Left renal cortex interstitium (tissue), 4 donors: ENCODE results near the gene TMEM120B. TPM values are rescaled to one million over a fixed set of nuclear protein-coding genes. Genes with fewer than 3 reads are reported as not detected.
"Not testable (repeated sequence)": the region's sequence is repeated elsewhere in the genome, so short reads cannot be mapped to it uniquely, and the experiment has no call there.

Experiments used
- DNase-seq, 4 donors: peaks; one replicate each; pipeline ENCODE4 v3.0.0-alpha.2; 2013; ENCODE audit warnings: low read depth in 4 of 4, low spot score in 2 of 4, missing footprints in 1 of 4
- polyA plus RNA-seq, 4 donors: library from polyadenylated mRNA; unstranded; fragments of 120-200 nt; gene quantifications; one replicate each; pipeline ENCODE4 v1.2.1, GENCODE V29; 2013; ENCODE audit not compliant: insufficient read length in 4 of 4

TMEM120B gene
- polyA plus RNA-seq, 4 donors: 7.2 to 16.7 (median 12.7) TPM

GRCh38 chr12:121708313-121709063 is 4.1 kb upstream of the TMEM120B start:
- no peak for DNase-seq

DNA sequence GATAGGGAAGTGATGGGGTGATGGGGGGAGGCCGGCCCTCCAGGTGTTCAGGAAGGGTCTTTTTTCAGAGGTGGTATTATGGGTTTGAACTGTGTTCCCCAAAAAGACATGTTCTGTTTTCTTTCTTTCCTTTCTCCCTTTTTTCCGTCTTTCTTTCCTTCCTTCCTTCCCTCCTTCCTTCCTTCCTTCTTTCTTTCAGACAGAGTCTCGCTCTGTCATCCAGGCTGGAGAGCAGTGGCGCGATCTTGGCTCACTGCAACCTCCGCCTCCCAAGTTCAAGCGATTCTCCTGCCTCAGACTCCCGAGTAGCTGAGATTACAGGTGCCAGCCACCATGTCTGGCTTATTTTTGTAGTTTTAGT is 3.5 kb upstream of the TMEM120B start:
- DNase-seq: not testable (repeated sequence)

GRCh38 chr12:121709478-121709961 is 3.0 kb upstream of the TMEM120B start:
- no peak for DNase-seq

DNA sequence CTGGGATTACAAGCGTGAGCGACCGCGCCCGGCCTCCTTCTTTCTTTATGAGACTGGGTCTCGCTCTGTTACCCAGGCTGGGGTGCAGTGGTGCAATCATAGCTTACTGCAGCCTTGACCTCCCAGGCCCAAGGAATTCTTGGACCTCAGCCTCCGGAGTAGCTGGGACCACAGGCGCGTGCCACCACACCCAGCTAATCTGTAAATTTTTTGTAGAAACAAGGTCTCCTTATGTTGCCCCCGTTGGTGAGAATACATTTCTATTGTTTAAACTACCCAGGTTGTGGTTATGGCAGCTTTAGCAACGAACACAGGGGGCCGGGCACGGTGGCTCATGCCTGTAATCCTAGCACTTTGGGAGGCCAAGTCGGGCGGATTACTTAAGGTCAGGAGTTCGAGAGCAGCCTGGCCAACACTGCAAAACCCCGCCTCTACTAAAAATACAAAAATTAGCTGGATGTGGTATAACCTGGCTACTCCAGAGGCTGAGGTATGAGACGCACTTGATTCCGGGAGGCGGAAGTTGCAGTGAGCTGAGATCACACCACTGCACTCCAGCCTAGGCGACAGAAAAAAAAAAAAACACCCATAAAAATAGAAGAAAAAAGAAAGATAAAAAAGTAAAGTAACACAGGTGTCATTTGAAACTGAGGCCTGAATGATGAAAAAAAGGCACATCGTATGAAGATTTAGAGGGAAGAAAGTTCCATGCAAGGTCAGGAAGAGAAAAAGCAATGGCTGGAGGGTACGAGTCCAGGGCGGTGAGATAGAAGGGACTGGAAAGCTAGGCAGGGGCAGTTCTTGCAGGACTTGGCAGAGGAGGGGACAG is 977 bp upstream of the TMEM120B start:
- DNase-seq: no peak

- DNase-seq: peak in 1 of 4 donors; percentile 58
Measured at GRCh38 chr12:121712190-121712460, 427 bp upstream of the TMEM120B start.

- DNase-seq: no peak
Measured at GRCh38 chr12:121713257-121713777, 765 bp downstream of the TMEM120B start.

DNA sequence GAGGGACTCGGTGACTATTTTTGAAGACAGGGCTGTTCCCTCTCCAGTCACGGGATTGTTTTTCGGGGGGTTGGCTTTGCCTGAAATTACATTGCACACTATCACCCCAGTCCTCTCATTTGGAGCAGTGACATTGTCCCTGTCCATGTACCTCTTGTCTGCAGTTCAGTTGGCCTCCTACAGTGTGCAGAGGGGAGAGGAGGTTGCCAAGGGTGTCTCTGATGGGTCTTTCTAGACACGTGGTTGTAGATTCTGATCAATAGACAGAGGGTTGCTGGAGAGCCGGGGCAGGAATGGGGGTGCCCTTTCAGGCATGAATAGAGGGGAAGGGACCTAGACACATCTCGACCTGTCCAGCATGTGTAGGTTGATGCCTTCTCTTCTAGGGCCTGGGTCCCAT is 1.2 kb downstream of the TMEM120B start:
- no peak for DNase-seq

DNA sequence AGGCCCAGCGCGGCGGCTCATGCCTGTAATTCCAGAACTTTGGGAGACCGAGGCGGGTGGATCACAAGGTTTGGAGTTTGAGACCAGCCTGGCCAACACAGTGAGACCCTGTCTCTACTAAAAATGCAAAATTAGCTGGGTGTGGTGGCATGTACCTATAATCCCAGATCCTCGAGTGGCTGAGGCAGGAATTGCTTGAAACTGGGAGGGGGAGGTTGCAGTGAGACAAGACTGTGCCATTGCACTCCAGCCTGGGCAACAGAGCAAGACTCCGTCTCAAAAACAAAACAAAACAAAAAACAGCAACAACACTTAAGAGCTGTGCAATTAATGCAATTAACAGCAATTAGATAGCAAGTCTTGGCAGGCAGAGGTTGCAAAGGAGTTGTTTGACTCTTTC is 2.5 kb downstream of the TMEM120B start:
- not testable (repeated sequence) for DNase-seq

- DNase-seq: no peak
Measured at GRCh38 chr12:121715862-121716435, 3.4 kb downstream of the TMEM120B start.

- peak in 1 of 4 donors; percentile 43 for DNase-seq
Measured at GRCh38 chr12:121717041-121717699, 4.6 kb downstream of the TMEM120B start.

GRCh38 chr12:121718653-121719239 is 6.2 kb downstream of the TMEM120B start:
- DNase-seq: no peak

DNA sequence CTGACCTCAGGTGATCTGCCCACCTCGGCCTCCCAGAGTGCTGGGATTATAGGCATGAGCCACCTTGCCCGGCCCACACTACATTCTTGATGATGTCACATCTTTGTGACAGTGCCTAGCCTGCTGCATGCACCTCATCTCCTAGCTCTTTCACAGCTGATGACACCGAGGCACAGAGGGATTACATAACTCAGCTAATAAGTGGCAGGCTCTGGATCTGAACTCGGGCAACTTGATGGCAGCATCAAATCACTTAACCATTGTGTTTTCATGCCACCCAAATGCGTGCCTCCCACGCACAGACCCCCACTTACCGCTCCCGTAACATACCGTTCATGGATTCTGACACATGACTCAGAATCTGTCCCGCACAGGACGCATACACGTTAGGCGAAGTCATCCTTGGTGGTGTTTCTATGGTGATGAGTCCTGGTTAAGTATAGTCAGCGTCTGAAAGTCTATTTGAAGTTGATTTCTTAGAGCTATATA is 7.4 kb downstream of the TMEM120B start:
- no peak for DNase-seq

GRCh38 chr12:121720762-121721161 is 8.2 kb downstream of the TMEM120B start:
- no peak for DNase-seq

- no peak for DNase-seq
Measured at GRCh38 chr12:121722511-121722910, 10.0 kb downstream of the TMEM120B start.

GRCh38 chr12:121723200-121723599 is 10.6 kb downstream of the TMEM120B start:
- DNase-seq: no peak

GRCh38 chr12:121724925-121725324 is 12.4 kb downstream of the TMEM120B start:
- no peak for DNase-seq

DNA sequence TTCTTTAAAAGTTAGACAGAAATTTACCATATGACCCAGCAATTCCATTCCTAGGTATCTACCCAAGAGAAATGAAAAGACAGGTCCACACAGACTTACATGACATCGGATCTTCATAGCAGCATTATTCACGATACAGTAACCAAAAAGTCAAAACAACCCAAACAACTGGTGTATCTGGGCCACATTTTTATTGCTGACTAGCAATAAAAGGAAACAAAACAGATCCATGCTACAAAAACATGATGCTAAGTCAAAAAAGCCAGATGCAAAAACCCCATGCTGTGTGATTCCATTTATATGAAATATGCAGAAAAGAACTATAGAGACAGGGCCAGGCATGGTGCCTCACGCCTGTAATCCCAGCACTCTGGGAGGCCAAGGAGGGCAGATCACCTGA is 12.9 kb downstream of the TMEM120B start:
- no peak for DNase-seq

DNA sequence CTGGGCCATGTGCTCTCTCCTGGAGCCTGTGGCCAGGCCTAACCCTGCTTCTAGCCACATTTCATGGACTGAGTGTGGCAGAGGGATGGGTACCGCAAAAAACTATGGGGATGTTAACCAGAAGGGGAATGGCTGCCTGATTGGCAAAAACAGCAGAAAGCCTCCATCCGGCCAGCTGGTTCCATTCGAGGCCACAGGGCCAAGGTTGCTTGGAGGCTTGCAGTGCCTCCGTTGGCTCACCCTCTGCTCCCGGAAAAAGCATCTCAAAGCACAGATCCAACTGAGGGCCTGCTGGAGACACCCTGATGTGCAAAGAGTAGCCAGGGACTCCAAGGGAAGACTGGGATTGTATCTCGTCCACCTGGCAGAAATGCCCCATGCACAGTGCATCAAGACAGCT is 16.5 kb downstream of the TMEM120B start:
- DNase-seq: no peak

DNA sequence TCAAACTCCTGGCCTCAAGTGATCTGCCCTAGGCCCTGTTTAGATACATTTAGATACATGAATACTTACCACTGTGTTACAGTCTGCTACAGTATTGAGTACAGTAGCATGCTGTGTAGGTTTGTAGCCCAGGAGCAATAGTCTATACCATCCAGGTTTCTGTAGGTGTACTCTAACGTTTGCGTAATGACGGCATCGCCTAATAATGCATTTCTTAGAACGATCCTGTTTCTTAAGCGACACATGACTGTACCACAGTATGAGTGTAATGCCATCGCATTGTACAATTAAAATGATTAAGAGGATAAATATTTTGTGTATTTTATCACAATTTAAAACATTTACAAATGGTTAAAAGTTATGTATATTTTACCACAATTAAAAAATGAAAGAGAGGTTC is 18.9 kb downstream of the TMEM120B start:
- DNase-seq: no peak

- DNase-seq: no peak
Measured at GRCh38 chr12:121733849-121734248, 21.3 kb downstream of the TMEM120B start.
